ENCODE measurements around the gene CAST.

DNA sequence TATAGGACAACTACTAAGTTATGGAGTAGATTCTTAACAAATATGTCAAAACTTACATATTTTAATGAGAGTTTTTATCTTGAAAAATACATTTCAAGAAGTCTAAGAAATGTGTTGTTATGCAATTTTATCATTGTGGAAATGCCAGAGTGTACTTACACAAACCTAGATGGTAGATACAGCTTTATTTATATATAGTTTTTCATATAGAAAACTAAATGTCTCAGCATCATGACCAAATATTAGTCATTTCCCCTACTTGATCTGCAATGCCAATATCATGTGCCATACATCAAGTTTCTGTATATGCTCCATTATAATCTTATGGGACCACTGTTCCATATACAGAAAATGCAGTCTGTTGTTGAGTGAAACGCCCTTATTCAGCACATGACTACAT lies 28.7 kb downstream of the CAST start:
- no peak for TF ChIP-seq POLR2A (IDR thresholded peaks at IDR 0.05)
- TF ChIP-seq, protein P1, sequence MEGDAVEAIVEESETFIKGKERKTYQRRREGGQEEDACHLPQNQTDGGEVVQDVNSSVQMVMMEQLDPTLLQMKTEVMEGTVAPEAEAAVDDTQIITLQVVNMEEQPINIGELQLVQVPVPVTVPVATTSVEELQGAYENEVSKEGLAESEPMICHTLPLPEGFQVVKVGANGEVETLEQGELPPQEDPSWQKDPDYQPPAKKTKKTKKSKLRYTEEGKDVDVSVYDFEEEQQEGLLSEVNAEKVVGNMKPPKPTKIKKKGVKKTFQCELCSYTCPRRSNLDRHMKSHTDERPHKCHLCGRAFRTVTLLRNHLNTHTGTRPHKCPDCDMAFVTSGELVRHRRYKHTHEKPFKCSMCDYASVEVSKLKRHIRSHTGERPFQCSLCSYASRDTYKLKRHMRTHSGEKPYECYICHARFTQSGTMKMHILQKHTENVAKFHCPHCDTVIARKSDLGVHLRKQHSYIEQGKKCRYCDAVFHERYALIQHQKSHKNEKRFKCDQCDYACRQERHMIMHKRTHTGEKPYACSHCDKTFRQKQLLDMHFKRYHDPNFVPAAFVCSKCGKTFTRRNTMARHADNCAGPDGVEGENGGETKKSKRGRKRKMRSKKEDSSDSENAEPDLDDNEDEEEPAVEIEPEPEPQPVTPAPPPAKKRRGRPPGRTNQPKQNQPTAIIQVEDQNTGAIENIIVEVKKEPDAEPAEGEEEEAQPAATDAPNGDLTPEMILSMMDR (IDR thresholded peaks at IDR 0.05): no peak
- TF ChIP-seq EP300 (IDR thresholded peaks at IDR 0.05): no peak

All from tibial nerve (tissue), 4 donors.